ENCODE results near the gene MYO1H.

The MYO1H gene

GRCh38 chr12:109450980-109451379 lies 103.3 kb downstream of the MYO1H start:
- no peak for TF ChIP-seq CTCF (IDR thresholded peaks at IDR 0.05; ENCODE audit: low read depth, low read length)
- no peak for DNase-seq (ENCODE audit: low read depth in 2 of 2)
- no peak overlapping the region for H3K4me3 ChIP-seq (replicated peaks in 1 of 2; ENCODE audit: low read depth in 2 of 2, low read length in 2 of 2)

GRCh38 chr12:109451400-109451799 lies 103.7 kb downstream of the MYO1H start:
- TF ChIP-seq CTCF (IDR thresholded peaks at IDR 0.05; ENCODE audit: low read depth, low read length): no peak
- H3K4me3 ChIP-seq (replicated peaks in 1 of 2; ENCODE audit: low read depth in 2 of 2, low read length in 2 of 2): no peak overlapping the region
- no peak for DNase-seq (ENCODE audit: low read depth in 2 of 2)

GRCh38 chr12:109452489-109452888 lies 104.8 kb downstream of the MYO1H start:
- DNase-seq (ENCODE audit: low read depth in 2 of 2): no peak
- no peak for TF ChIP-seq CTCF (IDR thresholded peaks at IDR 0.05; ENCODE audit: low read depth, low read length)
- H3K4me3 ChIP-seq (replicated peaks in 1 of 2; ENCODE audit: low read depth in 2 of 2, low read length in 2 of 2): no peak overlapping the region

GRCh38 chr12:109455706-109456105 lies 108.0 kb downstream of the MYO1H start:
- no peak for DNase-seq (ENCODE audit: low read depth in 2 of 2)
- no peak for TF ChIP-seq CTCF (IDR thresholded peaks at IDR 0.05; ENCODE audit: low read depth, low read length)
- no peak overlapping the region for H3K4me3 ChIP-seq (replicated peaks in 1 of 2; ENCODE audit: low read depth in 2 of 2, low read length in 2 of 2)

- H3K4me3 ChIP-seq (replicated peaks in 1 of 2; ENCODE audit: low read depth in 2 of 2, low read length in 2 of 2): no peak overlapping the region
- peak; percentile 54 to 85 for DNase-seq (ENCODE audit: low read depth in 2 of 2)
- no peak for TF ChIP-seq CTCF (IDR thresholded peaks at IDR 0.05; ENCODE audit: low read depth, low read length)
Observed at GRCh38 chr12:109458086-109458485, 110.4 kb downstream of the MYO1H start.

- no peak overlapping the region for H3K4me3 ChIP-seq (replicated peaks in 1 of 2; ENCODE audit: low read depth in 2 of 2, low read length in 2 of 2)
- peak; percentile 51 to 64 for DNase-seq (ENCODE audit: low read depth in 2 of 2)
- no peak for TF ChIP-seq CTCF (IDR thresholded peaks at IDR 0.05; ENCODE audit: low read depth, low read length)
Observed at GRCh38 chr12:109458771-109459208, 111.1 kb downstream of the MYO1H start.

GRCh38 chr12:109459247-109459646 lies 111.5 kb downstream of the MYO1H start:
- peak in 1 of 2 donors; percentile 32 for DNase-seq (ENCODE audit: low read depth in 2 of 2)
- no peak overlapping the region for H3K4me3 ChIP-seq (replicated peaks in 1 of 2; ENCODE audit: low read depth in 2 of 2, low read length in 2 of 2)
- TF ChIP-seq CTCF (IDR thresholded peaks at IDR 0.05; ENCODE audit: low read depth, low read length): no peak

Data from cardiac fibroblast (primary cell).